Breast epithelium (tissue), 4 donors: ENCODE data around the gene ARL6IP1. TPM values are rescaled to one million over a fixed set of nuclear protein-coding genes. Genes with fewer than 3 reads are reported as not detected.

Experiments used
- DNase-seq, 2 donors: peaks; one replicate each; pipeline ENCODE4 v3.0.0-alpha.2; 2019; ENCODE audit warnings: low spot score in 2 of 2
- H3K27ac ChIP-seq, 2 donors: fragments of 200-600 bp; sonication (generic) in 1 of 2; one replicate each; pipeline ENCODE4 v1.5.1; 2016 to 2019; ENCODE audit warnings: mild to moderate bottlenecking in 1 of 2
- H3K27me3 ChIP-seq, 2 donors: fragments of 200-600 bp; sonication (generic) in 1 of 2; one replicate each; pipeline versions ENCODE4 v1.5.1 to v1.6.0; 2017 to 2019; ENCODE audit warnings: control low read depth in 1 of 2, mild to moderate bottlenecking in 1 of 2
- H3K36me3 ChIP-seq: fragments of 200-600 bp; one replicate; pipeline ENCODE4 v1.5.1; 2019
- H3K4me1 ChIP-seq, 2 donors: fragments of 200-600 bp; sonication (generic); one replicate each; pipeline ENCODE4 v1.5.1; 2016 to 2019; ENCODE audit warnings: control low read depth in 1 of 2
- H3K4me3 ChIP-seq, 3 donors: fragments of 200-600 bp; sonication (generic); 1 replicate in 2 of 3; 2 replicates in 1 of 3; pipeline ENCODE4 v1.5.1; 2016 to 2019; ENCODE audit warnings: mild to moderate bottlenecking in 3 of 3, moderate library complexity in 2 of 3
- H3K9me3 ChIP-seq, 2 donors: fragments of 200-600 bp; sonication (generic) in 1 of 2; one replicate each; pipeline ENCODE4 v1.5.1; 2016 to 2019; ENCODE audit warnings: control low read depth in 1 of 2
- CTCF ChIP-seq, 3 donors: fragments of 450-650 bp; IDR thresholded peaks; one replicate each; pipeline ENCODE4 v1.5.1; 2016 to 2017; ENCODE audit warnings: antibody characterized with exemption in 3 of 3, mild to moderate bottlenecking in 3 of 3, moderate library complexity in 3 of 3
- POLR2A ChIP-seq: fragments of 450-650 bp; IDR thresholded peaks from one replicate; pipeline ENCODE4 v1.6.1; 2016; ENCODE audit warnings: antibody characterized with exemption, mild to moderate bottlenecking, moderate library complexity
- POLR2AphosphoS5 ChIP-seq, 3 donors: sonication (generic); formaldehyde crosslinking; IDR thresholded peaks; one replicate each; pipeline ENCODE4 v1.6.1; 2017; ENCODE audit warnings: antibody characterized with exemption in 3 of 3
- intact Hi-C: fragments of 100-400 bp; cut with DNase I; formaldehyde crosslinking; loops from one replicate; pipeline ENCODE4 v1.15.1; 2023; ENCODE audit warnings: low total_unique reads
- total RNA-seq, 3 donors: library from RNA; depleted of rRNA; stranded (reverse); fragments of >200 nt; gene quantifications; one replicate each; pipeline ENCODE4 v1.1.0, GENCODE V29; 2016

Gene ARL6IP1
- total RNA-seq, 3 donors from 2014 or later = 199 to 368 (median 302) TPM

GRCh38 chr16:18800775-18801144 is 589 bp downstream of the ARL6IP1 start:
- no peak for TF ChIP-seq CTCF (IDR thresholded peaks at IDR 0.05)
- TF ChIP-seq POLR2A = no peak
- TF ChIP-seq POLR2AphosphoS5 (IDR thresholded peaks at IDR 0.05) = no peak
- H3K4me1 ChIP-seq = no peaks in the 10 kb centered on the region
- DNase-seq = no peak
- intact Hi-C loops = no loop called here
- H3K4me3 ChIP-seq = peak overlapping the region; percentile 93 to 99 (median 97)
- H3K9me3 ChIP-seq = no peaks in the 10 kb centered on the region
- H3K27ac ChIP-seq = peak overlapping the region; percentile 90 to 96
- no peaks in the 10 kb centered on the region for H3K27me3 ChIP-seq
- H3K36me3 ChIP-seq = no peaks in the 10 kb centered on the region

DNA sequence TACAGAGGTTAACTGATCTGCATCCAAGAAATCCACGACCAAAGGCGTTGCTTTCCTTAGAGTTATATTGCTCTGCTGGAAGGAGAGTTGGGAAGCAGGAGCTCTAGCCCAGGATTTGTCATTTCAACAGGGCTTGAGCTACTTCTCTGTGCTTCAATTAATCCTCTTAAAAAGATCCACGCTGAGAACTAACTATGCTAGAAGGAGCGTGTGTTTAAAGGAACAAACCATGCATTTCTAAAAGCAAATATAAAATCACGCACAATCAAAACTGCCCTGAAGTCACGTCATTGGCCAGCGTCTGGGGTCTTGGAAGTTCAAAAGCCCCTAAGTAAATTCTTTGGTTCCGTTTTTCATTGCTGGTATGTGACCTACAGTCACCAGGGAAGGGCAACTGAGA is 1.1 kb downstream of the ARL6IP1 start:
- DNase-seq = no peak
- intact Hi-C loops = no loop called here
- Histone ChIP-seq H3K27me3 (no peaks in the 10 kb centered on the region), H3K4me3 (peak overlapping the region; percentile 93 to 99 (median 97)), H3K4me1 (no peaks in the 10 kb centered on the region), H3K9me3 (no peaks in the 10 kb centered on the region), H3K27ac (peak overlapping the region; percentile 90 to 96), H3K36me3 (no peaks in the 10 kb centered on the region)
- no peak for TF ChIP-seq POLR2A
- TF ChIP-seq POLR2AphosphoS5 (IDR thresholded peaks at IDR 0.05) = no peak
- no peak for TF ChIP-seq CTCF (IDR thresholded peaks at IDR 0.05)

GRCh38 chr16:18799500-18799899 is 1.8 kb downstream of the ARL6IP1 start:
- peak overlapping the region; percentile 1 to 97 (median 93) for H3K4me3 ChIP-seq

GRCh38 chr16:18797746-18798145 is 3.6 kb downstream of the ARL6IP1 start:
- no peaks in the 10 kb centered on the region for H3K36me3 ChIP-seq
- intact Hi-C loops = no loop called here
- H3K4me1 ChIP-seq = no peaks in the 10 kb centered on the region
- DNase-seq = no peak
- peak overlapping the region in 1 of 2 donors; percentile 11 for H3K27ac ChIP-seq
- H3K4me3 ChIP-seq = no peak overlapping the region
- H3K27me3 ChIP-seq = no peaks in the 10 kb centered on the region
- no peaks in the 10 kb centered on the region for H3K9me3 ChIP-seq
- TF ChIP-seq POLR2AphosphoS5 (IDR thresholded peaks at IDR 0.05) (no peak), CTCF (IDR thresholded peaks at IDR 0.05) (no peak), POLR2A (no peak)

More at GRCh38 chr16:18799500-18799899, 1.8 kb downstream of the ARL6IP1 start:
- no peak for TF ChIP-seq CTCF (IDR thresholded peaks at IDR 0.05)
- no peak for TF ChIP-seq POLR2AphosphoS5 (IDR thresholded peaks at IDR 0.05)
- TF ChIP-seq POLR2A = no peak
- no peak for DNase-seq
- Histone ChIP-seq H3K4me1 (no peaks in the 10 kb centered on the region), H3K9me3 (no peaks in the 10 kb centered on the region), H3K36me3 (no peaks in the 10 kb centered on the region), H3K27ac (no peak overlapping the region), H3K27me3 (no peaks in the 10 kb centered on the region)
- intact Hi-C loops = no loop called here

- intact Hi-C loops = no loop called here
- TF ChIP-seq CTCF (IDR thresholded peaks at IDR 0.05) (no peak), POLR2AphosphoS5 (IDR thresholded peaks at IDR 0.05) (no peak), POLR2A (no peak)
- H3K4me3 ChIP-seq = no peak overlapping the region
- no peak for DNase-seq
- no peaks in the 10 kb centered on the region for H3K9me3 ChIP-seq
- no peaks in the 10 kb centered on the region for H3K27me3 ChIP-seq
- H3K27ac ChIP-seq = no peak overlapping the region
- H3K36me3 ChIP-seq = no peaks in the 10 kb centered on the region
- H3K4me1 ChIP-seq = no peaks in the 10 kb centered on the region
Measured at GRCh38 chr16:18796377-18796776, 5.0 kb downstream of the ARL6IP1 start.
